IMR-90 (cell line): Measurements from ENCODE around the gene CENPF. TPM values are rescaled to one million over a fixed set of nuclear protein-coding genes. Genes with fewer than 3 reads are reported as not detected.

Experiments used
- ATAC-seq: fragments of 200-7000 bp; cut with Tn5 transposase; 2 replicates; pipeline ENCODE4 v1.9.1; 2020; ENCODE audit warnings: low read depth, mild to moderate bottlenecking, moderate library complexity
- BruUV-seq: library from RNA; stranded (reverse); fragments of 400-500 nt; replicated peaks from 2 replicates; lab custom pipeline; 2021; lab: Mats Ljungman, UMichigan
- CTCF ChIA-PET: fragments of 300-600 bp; formaldehyde crosslinking; extraction: SDS; loops from one replicate; lab custom pipeline; 2021; ENCODE audit warnings: antibody characterized with exemption; lab: Yijun Ruan, JAX
- POLR2A ChIA-PET: fragments of 300-600 bp; sonication (Branson Sonifier 250); formaldehyde crosslinking; loops from one replicate; lab custom pipeline; 2022; ENCODE audit warnings: antibody characterized with exemption; ENCODE audit not compliant: unreplicated experiment; lab: Charles Lee
- DNase-seq: peaks from one replicate; pipeline ENCODE4 v3.0.0; 2013
- H2AFZ ChIP-seq: replicated peaks from 2 replicates; pipeline ENCODE3; 2013; ENCODE audit warnings: low read length, mild to moderate bottlenecking; ENCODE audit not compliant: poor library complexity
- H2AK5ac ChIP-seq: 2 replicates; pipeline ENCODE4 v1.6.1; 2013; ENCODE audit warnings: low read depth, low read length, inconsistent platforms
- H2AK9ac ChIP-seq: replicated peaks from 2 replicates; pipeline ENCODE3; 2013; ENCODE audit warnings: mild to moderate bottlenecking, low read depth, low read length, moderate library complexity; ENCODE audit not compliant: poor library complexity
- H2BK120ac ChIP-seq: 2 replicates; pipeline ENCODE4 v1.6.1; 2013; ENCODE audit warnings: low read depth, low read length, inconsistent platforms
- H2BK15ac ChIP-seq: 3 replicates; pipeline ENCODE4 v1.6.1; 2013; ENCODE audit warnings: low read depth, low read length, inconsistent platforms
- H2BK20ac ChIP-seq: 2 replicates; pipeline ENCODE4 v1.6.1; 2013; ENCODE audit warnings: low read depth, mild to moderate bottlenecking, inconsistent platforms, low read length, moderate library complexity
- H2BK5ac ChIP-seq: 2 replicates; pipeline ENCODE4 v1.6.1; 2013; ENCODE audit warnings: mild to moderate bottlenecking, low read depth, low read length, inconsistent platforms; ENCODE audit not compliant: poor library complexity, severe bottlenecking
- H3K14ac ChIP-seq: replicated peaks from 2 replicates; pipeline ENCODE4 v1.6.1; 2013; ENCODE audit warnings: low read depth, low read length, inconsistent platforms
- H3K18ac ChIP-seq: 2 replicates; pipeline ENCODE4 v1.6.1; 2013; ENCODE audit warnings: low read depth, low read length, control low read depth
- H3K23ac ChIP-seq: 2 replicates; pipeline ENCODE4 v1.6.1; 2013; ENCODE audit warnings: low read depth, low read length, inconsistent platforms
- H3K27ac ChIP-seq: 2 replicates; pipeline ENCODE4 v1.5.1; 2013; ENCODE audit warnings: mild to moderate bottlenecking, control low read depth, low read length; ENCODE audit not compliant: insufficient read depth
- H3K27me3 ChIP-seq: 2 replicates; pipeline ENCODE4 v1.6.1; 2013; ENCODE audit warnings: low read length; ENCODE audit not compliant: control insufficient read depth, insufficient read depth
- H3K36me3 ChIP-seq: 2 replicates; pipeline ENCODE4 v1.6.1; 2013; ENCODE audit warnings: low read length, mixed read lengths; ENCODE audit not compliant: control insufficient read depth, insufficient read depth
- H3K4ac ChIP-seq: 2 replicates; pipeline ENCODE4 v1.6.1; 2013; ENCODE audit warnings: low read depth, low read length, inconsistent platforms
- H3K4me1 ChIP-seq: 2 replicates; pipeline ENCODE4 v1.6.1; 2013; ENCODE audit warnings: low read length, mixed read lengths; ENCODE audit not compliant: control insufficient read depth, insufficient read depth
- H3K4me2 ChIP-seq: 2 replicates; pipeline ENCODE4 v1.6.1; 2013; ENCODE audit warnings: low read depth, mild to moderate bottlenecking, control low read depth, low read length, moderate library complexity
- H3K4me3 ChIP-seq: 2 replicates; pipeline ENCODE4 v1.5.1; 2013; ENCODE audit warnings: low read depth, mild to moderate bottlenecking, control low read depth, low read length, moderate library complexity; ENCODE audit not compliant: insufficient read depth
- H3K56ac ChIP-seq: 2 replicates; pipeline ENCODE4 v1.6.1; 2013; ENCODE audit warnings: low read length, inconsistent platforms; ENCODE audit not compliant: insufficient read depth; ENCODE audit errors: extremely low read depth
- H3K79me1 ChIP-seq, 2 experiments: 2 replicates each; pipeline ENCODE4 v1.6.1; 2013; ENCODE audit warnings: low read length in 2 of 2, inconsistent platforms in 1 of 2, low read depth in 1 of 2
- H3K9ac ChIP-seq: 2 replicates; pipeline ENCODE4 v1.6.1; 2013; ENCODE audit warnings: low read depth, low read length, control low read depth
- H3K9me1 ChIP-seq: 2 replicates; pipeline ENCODE4 v1.6.1; 2013; ENCODE audit warnings: low read length, inconsistent platforms; ENCODE audit not compliant: insufficient read depth
- H3K9me3 ChIP-seq: 2 replicates; pipeline ENCODE4 v1.6.1; 2013; ENCODE audit warnings: low read length; ENCODE audit not compliant: control insufficient read depth, insufficient read depth
- H4K20me1 ChIP-seq: 2 replicates; pipeline ENCODE4 v1.6.1; 2013; ENCODE audit warnings: low read length, inconsistent platforms; ENCODE audit not compliant: insufficient read depth
- H4K5ac ChIP-seq: 2 replicates; pipeline ENCODE4 v1.6.1; 2013; ENCODE audit warnings: mild to moderate bottlenecking, low read depth, low read length, control low read depth
- H4K8ac ChIP-seq, 2 experiments: 2 replicates each; pipeline ENCODE4 v1.6.1; 2013; ENCODE audit warnings: low read depth in 2 of 2, low read length in 2 of 2, control low read depth in 1 of 2, inconsistent platforms in 1 of 2
- H4K91ac ChIP-seq: 2 replicates; pipeline ENCODE4 v1.6.1; 2013; ENCODE audit warnings: low read depth, low read length, inconsistent platforms; ENCODE audit not compliant: insufficient read depth
- CEBPB ChIP-seq: IDR thresholded peaks from 2 replicates; pipeline ENCODE4 v1.6.1; 2012; ENCODE audit warnings: low read depth, low read length, improper control_type of control experiment
- FOS ChIP-seq: fragments of 150-350 bp; IDR thresholded peaks from 2 replicates; pipeline ENCODE4 v1.6.1; 2016; ENCODE audit warnings: low read depth, low read length
- dilution Hi-C: fragments of 300-500 bp; cut with HindIII; formaldehyde crosslinking; loops from one replicate; pipeline ENCODE4 v1.14.3; 2018; ENCODE audit warnings: low sequenced_read_pairs; ENCODE audit not compliant: unreplicated experiment
- in situ Hi-C: fragments of 300-500 bp; cut with MboI; formaldehyde crosslinking; loops from 3 replicates; pipeline ENCODE4 v1.14.3; 2019; ENCODE audit warnings: low sequenced_read_pairs, inconsistent platforms, mixed read lengths
- intact Hi-C: fragments of 100-400 bp; cut with micrococcal nuclease; formaldehyde crosslinking; loops from 2 replicates; pipeline ENCODE4 v1.10.0; 2022
- polyA plus RNA-seq, 3 experiments: library from polyadenylated mRNA; depleted of rRNA; stranded (reverse); fragments of >200 nt; gene quantifications; 2 replicates each; pipeline ENCODE4 v1.2.3, GENCODE V29; 2012; ENCODE audit warnings: low replicate concordance in 1 of 3
- total RNA-seq: library from RNA; depleted of rRNA; stranded (reverse); fragments of >200 nt; gene quantifications from 2 replicates; pipeline ENCODE4 v1.2.3, GENCODE V29; 2012
- TF ChIP-seq, protein P1 (sequence below): fragments of 150-350 bp; IDR thresholded peaks from 2 replicates; pipeline ENCODE4 v1.6.1; 2017; ENCODE audit warnings: mild to moderate bottlenecking, antibody characterized with exemption, low read length, low read depth

CENPF gene
- total and polyA plus RNA-seq, 2 of the 4 experiments (the other 2 are of a cell fraction), result 20.9 to 51.8 TPM

DNA sequence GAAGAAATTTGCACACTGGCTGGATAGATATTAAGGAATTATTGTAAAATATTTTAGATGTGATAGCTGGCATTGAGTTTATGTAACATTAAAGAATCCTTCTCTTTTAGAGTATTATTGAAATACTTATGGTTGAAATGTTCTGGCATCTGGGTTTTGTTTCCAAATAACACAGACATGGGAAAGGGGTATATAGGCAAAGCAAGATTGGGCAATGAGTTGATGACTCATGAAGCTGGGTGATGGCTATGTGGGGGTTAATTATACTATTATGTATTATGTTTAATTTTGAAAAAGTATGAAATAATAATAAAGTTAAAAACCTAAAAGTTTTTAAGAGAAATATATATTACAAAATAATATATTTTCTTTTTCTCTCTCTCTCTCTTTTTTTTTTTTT lies 39.1 kb upstream of the CENPF start:
- Histone ChIP-seq H2AK5ac (no peak overlapping the region), H2BK15ac (no peak overlapping the region), H2AFZ (no peak overlapping the region), H4K91ac (no peak overlapping the region), H4K20me1 (no peaks in the 10 kb centered on the region), H3K4me3 (no peak overlapping the region), H2BK120ac (no peak overlapping the region), H3K9me1 (peaks cover 5% of the 10 kb centered on the region), H3K79me1 (peaks cover 0 to 13% of the 10 kb centered on the region in 2 experiments; a peak in 2 of 4 replicates), H4K5ac (no peak overlapping the region), H3K27me3 (no peaks in the 10 kb centered on the region), H3K14ac (no peak overlapping the region), H3K18ac (no peak overlapping the region), H3K4me1 (peaks cover 5% of the 10 kb centered on the region), H3K9ac (no peak overlapping the region), H2AK9ac (no peak overlapping the region), H2BK5ac (no peak overlapping the region), H3K4me2 (no peak overlapping the region), H3K27ac (no peak overlapping the region), H3K9me3 (no peaks in the 10 kb centered on the region), H3K56ac (no peak overlapping the region), H3K23ac (no peak overlapping the region), H3K36me3 (no peaks in the 10 kb centered on the region), H2BK20ac (no peak overlapping the region), H4K8ac (no peak overlapping the region), H3K4ac (no peak overlapping the region)
- BruUV-seq, result no TSS peak
- DNase-seq, result peak; percentile 40
- in situ Hi-C loops, result no loop called here
- dilution Hi-C loops, result no loop called here
- TF ChIP-seq CEBPB (peak; percentile 83), FOS (peak; percentile 29; the same call in 1 of the 2 replicates)
- TF ChIP-seq, protein P1, sequence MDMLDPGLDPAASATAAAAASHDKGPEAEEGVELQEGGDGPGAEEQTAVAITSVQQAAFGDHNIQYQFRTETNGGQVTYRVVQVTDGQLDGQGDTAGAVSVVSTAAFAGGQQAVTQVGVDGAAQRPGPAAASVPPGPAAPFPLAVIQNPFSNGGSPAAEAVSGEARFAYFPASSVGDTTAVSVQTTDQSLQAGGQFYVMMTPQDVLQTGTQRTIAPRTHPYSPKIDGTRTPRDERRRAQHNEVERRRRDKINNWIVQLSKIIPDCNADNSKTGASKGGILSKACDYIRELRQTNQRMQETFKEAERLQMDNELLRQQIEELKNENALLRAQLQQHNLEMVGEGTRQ, result no peak
- intact Hi-C loops, result no loop called here
- no peak for ATAC-seq
- ChIA-PET CTCF (interaction anchor here (0.6 to 0.8 kb wide), 2 partner anchors 16 to 231 kb away, joined by 3 read pairs; no protein-coding TSS in a partner anchor), POLR2A (no interaction called here)
